Measurements from ENCODE around the gene ABCB11.
"Not testable (repeated sequence)": the region's sequence is repeated elsewhere in the genome, so short reads cannot be mapped to it uniquely, and the experiment has no call there.

Gene ABCB11

DNA sequence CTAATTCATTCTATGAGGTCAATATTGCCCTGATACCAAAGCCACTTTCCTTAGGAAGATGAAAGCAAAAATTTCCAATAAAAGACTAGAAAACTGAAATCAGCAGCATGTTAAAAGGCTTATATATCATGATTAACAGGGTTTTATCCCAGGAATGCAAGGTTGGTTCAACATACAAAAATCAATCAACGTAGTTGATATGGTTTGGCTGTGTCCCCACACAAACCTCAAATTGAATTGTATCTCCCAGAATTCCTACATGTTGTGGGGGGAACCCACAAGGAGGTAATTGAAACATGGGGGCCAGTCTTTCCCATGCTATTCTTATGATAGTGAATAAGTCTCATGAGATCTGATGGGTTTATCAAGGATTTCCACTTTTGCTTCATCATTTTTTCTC lies 11.7 kb upstream of the ABCB11 start:
- DNase-seq (ENCODE audit: low spot score): no peak

DNA sequence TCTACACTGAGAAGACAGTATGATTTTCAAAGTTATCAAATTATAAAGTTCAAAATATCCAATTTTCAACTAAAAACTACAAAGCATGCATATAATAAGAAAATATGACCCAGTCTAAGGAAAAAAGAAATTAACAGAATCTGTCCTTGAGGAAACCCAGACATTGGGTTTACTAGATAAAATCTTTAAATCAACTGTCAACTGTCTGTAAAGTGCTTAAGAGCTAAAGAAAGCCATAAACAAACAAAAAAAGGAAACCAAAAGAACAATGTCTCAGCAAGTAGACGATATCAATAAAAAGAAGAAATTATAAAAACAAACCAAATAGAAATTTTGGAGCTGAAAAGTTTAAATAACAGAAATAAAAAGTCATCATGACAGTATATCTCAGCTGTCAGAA lies 10.5 kb upstream of the ABCB11 start:
- no peak for DNase-seq (ENCODE audit: low spot score)

DNA sequence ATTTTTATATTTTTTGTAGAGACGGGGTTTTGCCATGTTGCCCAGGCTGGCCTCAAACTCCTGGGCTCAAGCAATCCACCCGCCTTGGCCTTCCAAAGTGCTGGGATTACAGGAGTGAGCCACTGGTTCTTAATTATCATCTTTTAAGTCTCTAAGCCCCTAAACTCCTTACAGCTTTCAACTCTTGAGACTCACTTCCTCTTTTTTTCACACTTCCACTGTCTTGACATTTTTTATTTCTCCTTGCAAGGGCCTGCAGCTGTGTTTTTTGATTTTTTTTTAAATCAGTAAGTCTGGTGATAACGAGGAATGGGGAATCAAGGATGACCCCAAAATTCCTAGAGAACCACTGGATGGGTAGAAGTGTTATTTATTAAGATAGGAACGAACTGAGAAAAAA lies 8.6 kb upstream of the ABCB11 start:
- no peak for DNase-seq (ENCODE audit: low spot score)

DNA sequence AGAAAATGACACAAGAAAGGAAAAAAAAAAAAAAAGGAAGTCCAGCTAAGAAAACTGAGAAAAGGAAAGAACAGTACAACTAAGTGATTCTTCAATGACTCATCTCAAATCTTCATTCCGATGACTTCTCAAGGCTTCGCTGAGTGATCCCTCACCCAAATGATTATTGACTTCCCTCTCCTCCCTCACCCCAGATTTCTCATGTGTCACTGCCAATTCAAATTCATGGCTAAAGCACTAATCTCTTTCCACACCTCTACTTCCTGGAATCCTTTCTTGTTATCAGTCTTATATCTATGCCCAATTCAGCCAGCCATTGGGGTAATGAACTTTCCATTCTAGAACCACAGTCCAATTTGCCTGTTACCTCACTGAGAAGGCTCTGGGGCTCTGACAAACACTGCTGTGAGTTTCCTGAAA lies 7.2 kb upstream of the ABCB11 start:
- DNase-seq (ENCODE audit: low spot score): no peak

DNA sequence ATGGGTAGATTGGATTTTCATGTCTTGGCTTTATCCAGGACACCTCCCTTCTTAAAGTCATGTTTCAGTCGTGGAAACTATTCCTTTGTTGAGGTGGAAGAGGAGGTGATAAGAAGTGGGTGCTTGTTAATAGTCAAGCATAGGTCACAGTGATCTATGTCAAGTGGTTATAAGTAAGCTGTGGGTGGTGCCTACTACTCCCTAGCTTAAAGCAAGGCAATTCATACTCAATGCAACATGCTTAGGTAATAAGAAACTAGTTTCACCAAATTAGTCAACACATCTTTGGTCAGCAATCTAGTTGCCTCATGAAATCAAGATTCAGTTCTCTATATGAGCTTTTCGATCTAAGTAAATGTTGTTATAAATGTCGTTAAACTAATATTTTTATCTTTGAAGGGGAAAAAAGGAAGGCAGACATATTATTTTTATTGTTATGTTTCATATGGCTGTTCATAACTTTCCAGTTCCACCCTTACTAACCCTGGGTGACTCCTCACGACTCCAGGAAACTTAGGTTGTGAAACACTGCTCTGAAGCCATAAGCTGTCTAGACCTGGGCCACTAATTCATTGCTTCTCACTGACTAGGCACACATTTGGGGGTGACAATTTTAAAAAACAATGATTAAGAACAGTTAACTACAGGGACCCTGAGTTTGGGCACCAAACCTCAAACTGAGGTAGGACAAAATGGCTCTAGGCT lies 5.8 kb upstream of the ABCB11 start:
- DNase-seq (ENCODE audit: low spot score): no peak

DNA sequence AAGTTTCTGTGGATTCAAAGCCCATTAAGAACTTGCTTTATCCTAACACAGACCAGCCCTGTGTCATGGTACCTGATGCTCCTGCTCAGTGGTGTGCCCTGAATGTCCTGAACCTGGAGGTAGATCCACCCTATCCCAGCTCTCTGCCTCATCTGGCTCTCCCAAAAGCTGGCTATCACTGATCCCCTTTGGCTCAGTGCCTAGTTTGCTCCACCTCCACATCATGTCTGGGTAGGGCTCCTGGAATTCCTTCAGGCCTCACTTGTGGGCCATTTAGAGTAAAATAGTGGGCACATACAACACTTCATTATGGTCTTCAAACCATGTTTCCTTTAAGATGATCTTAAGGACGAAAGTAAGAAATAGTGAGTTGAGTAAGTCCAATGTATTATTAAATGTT lies 4.8 kb upstream of the ABCB11 start:
- no peak for DNase-seq (ENCODE audit: low spot score)

DNA sequence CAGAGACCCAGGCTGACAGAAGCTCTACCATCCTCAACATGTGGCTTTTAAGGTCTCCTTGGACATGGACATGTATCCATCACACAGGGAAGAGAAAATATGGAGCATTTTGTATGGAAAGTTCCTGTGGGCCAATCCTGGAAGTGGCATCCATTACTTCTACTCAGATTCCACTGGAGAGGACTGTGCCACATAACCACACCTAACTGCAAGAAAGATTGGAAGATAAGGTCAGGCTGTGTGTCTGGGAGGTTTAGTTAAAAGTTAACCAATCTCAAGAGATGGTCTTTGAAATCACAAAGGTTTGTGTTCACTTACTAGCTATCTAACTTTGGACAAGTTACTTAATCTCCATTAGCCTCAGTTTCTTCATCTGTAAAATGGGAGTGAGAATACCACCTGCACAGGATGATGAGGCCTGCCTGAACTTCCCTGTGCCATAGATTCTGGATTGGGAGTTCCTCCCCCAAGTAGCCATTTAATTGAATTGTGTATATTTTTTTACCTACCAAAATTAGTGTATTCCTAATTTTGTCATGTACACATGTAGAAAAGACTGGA lies 3.9 kb upstream of the ABCB11 start:
- DNase-seq (ENCODE audit: low spot score): no peak

DNA sequence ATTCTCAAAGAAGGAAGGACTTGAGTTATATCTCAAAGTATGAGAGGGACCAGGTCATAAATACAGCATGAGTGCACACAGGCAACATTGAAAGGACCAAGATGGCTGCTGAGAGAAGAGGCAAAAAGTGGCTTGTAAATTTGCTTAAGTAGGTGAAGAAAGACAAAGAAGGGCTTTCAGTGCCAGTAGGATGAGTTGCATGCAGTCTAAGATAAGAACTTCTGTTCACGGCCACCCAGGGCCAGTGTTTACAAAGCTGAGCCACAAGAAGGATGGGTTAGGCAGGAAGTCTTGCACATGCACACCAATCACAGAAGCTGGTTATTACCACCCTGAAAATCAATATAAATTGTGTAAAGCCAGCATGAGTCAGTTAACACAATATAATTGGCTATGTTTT lies 3.1 kb upstream of the ABCB11 start:
- DNase-seq (ENCODE audit: low spot score): no peak

DNA sequence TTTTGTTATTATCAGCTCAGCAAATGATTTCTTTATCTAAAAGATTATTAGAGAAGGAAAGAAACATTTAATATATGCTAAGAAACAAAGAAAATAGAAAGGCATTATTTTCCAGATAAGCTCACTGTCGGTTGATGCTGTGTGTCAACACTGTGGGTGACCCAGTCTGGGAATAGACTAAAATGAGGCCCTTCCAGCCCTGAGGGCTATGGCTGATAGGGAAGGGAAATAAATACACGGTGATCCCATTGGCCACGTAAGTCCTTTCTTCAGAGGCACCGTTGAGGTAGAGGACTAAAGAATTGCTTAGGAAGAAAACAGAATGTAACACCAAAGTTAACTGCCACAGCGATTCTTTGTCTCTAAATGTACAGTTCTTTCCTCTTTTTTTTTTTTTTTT lies 1.8 kb downstream of the ABCB11 start:
- DNase-seq (ENCODE audit: low spot score): no peak

DNA sequence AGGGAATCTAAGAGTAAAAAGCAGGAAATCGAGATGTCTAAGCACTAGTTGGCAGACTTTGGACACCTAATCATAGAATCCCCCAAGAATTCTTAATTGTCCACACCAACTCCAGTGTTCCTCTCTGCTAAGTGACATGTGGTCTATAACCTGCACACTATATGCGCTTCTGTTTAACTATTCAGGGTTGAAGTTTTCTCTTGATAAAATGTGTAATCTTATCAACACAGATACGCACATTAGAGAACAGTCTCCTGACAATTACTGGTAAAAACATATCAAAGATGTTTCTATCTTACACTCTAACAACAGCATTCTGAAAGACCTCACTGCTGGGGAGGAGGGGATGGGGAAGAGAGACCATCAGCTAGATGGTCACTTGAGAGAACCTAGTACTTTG lies 3.9 kb downstream of the ABCB11 start:
- no peak for DNase-seq (ENCODE audit: low spot score)

DNA sequence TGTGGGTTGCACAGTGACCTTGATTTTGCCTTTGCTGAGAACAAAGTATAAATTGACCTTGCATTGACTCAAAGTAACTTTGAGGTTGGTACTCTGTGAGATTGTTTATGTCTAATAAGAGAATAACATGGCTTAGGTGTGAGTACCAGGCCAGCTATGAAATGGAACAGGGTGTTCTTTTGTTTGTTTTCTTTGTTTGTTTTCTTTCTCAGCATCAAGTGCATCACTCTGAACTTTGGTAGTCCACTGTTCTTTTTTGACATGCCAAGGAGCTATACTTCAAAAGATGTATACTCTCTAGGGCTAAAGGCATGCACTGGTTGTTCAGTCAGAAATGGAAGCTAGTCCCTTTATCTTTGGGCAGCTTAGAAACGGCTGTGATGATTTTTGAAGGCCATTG lies 5.1 kb downstream of the ABCB11 start:
- no peak for DNase-seq (ENCODE audit: low spot score)

DNA sequence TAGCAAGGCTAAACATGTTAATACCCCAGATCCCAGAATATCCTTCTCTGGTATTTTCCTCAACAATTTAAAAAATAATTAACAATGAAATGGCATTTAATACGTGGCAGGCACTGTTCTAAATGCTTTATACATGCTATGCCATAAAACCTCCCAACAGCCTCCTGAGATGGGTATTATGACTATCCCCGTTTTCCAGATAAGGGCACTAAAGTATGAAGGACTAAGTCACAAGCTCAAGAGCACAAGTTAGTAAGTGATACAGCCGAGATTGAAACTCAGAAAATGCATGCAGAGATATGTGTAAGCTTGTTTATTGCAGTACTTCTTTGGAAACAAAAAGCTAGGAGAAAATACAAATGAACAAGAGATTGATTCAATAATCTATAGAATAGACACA lies 8.0 kb downstream of the ABCB11 start:
- DNase-seq (ENCODE audit: low spot score): no peak

DNA sequence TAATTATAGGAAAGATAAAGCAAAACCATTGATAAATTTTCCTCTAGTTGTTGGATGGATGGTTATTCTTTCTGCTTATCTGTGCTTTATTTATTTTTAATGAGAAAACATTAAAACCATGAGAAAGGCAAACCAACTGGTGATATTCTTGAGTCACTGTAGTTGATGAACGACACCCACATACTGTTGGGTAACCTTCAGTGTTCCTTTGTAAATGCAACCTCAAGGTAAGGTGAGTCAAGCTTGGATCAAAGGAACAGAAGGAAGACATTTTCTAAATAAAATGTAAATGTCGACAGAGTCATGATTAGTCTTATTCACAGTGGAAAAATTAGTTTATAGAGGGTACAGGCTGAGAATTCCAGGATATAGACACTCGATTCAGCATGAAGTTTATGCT lies 12.7 kb downstream of the ABCB11 start:
- DNase-seq (ENCODE audit: low spot score): no peak

DNA sequence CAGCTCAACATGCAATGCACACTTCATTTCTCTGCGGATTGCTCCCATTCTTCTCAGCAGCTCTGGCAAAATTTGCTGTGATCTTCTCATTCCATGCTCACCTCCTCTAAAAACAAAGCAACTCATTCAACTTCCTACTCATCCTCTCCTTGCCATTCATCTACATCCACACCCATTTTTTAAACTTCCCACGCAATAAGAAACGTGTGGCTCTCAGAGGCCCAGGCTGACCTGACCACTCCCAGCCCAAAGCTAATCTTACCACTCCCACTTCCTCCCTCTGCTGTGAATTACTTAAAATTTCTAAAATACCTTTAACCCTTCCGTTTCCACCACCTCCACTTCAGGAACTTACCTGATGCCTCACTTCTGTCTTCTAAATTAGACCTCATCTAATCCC lies 15.2 kb downstream of the ABCB11 start:
- DNase-seq (ENCODE audit: low spot score): no peak

DNA sequence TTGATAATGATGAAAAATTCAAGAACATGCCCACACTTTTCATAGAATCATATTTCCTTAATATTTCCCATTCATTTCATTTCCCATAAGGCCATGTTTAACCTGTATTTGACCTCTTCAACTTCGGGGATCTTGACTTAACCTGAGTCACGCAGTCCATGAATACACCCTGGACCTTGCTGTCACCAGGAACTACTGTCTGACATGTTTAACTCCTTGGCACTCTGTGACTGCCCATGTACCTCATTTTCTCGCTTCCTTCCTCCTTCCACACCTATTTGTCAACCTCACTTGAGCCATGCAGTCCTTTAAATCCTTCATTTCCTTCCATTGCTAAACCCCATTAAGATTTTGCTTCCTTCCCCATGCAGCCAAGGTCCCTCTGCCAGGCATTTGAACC lies 16.3 kb downstream of the ABCB11 start:
- DNase-seq (ENCODE audit: low spot score): no peak

DNA sequence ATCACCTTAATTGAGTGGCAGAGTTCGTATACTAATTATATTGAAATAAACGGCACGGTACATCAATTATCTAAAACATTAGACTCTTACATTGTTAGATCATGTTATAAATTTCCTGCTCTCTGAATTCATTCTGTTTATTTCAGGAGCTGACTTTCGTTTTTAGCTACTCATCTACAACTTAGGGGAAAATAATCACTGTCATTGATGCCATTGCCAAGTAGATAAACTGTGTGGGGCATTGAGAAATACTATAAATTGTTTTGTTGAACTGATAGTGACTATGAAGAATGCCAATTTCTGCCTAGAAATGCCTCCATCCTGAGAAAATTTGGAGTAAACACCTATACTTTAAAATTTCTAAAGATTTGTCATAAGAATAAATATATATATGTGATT lies 17.5 kb downstream of the ABCB11 start:
- DNase-seq (ENCODE audit: low spot score): no peak

DNA sequence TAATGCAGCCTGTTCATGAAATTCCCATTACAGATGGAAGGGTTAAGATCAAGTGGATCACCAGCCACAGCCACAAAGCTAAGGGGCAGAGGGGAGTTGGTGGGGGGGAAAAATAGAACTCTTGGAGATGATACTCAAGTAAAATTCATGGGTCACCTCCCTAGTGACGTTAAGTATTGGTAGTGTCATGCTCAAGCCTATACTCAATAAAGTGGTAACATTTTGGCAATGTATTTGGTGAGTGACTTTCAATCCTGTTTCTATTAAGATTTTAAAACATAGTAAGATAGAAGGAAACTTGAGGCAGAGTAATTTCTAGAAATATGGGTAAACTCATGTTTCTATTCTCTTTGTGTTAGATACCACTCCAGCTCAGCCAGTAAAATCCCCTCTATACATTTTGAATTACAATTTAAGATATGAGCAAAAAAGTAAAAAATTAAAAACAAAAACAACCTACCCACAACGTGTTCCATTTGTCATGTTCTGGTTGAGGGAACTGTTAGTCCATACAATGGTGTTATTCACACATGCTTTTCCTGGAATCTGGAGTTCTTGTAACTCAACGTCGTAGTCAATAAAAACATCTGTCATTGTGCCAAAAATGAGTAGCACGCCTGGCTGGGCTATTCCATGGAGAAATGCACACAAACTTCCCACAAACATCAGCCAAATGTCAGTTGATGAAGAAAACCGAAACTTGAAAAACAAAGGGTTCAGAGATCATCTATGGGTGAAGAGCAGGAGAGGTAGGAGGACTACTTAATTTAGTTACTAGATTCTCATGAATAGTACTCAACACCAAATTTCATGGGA lies 18.1 kb downstream of the ABCB11 start:
- DNase-seq (ENCODE audit: low spot score): no peak

DNA sequence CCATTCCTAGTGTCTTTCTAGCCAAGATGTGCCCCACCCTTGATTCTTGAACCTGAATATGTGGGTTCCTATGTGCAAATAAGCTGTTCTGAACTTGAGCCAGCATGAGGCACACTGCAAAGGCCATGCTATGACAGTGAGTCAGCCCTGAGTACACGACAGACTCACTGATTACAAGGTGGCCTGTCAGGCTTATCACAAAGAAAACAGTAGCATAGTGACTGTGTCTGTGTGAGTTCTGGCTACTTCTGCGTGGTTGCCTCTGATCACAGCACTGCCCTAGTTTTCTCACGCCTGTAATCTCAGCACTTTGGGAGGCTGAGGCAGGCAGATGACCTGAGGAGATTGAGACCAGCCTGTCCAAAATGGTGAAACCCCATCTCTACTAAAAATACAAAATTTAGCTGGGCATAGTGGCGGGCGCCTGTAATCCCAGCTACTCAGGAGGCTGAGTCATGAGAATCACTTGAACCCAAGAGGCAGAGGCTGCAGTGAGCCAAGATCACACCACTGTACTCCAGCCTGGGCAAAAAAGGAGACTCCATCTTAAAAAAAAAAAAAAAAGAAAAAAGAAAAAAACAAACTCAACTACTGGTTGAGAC lies 18.8 kb downstream of the ABCB11 start:
- DNase-seq (ENCODE audit: low spot score): not testable (repeated sequence)

DNA sequence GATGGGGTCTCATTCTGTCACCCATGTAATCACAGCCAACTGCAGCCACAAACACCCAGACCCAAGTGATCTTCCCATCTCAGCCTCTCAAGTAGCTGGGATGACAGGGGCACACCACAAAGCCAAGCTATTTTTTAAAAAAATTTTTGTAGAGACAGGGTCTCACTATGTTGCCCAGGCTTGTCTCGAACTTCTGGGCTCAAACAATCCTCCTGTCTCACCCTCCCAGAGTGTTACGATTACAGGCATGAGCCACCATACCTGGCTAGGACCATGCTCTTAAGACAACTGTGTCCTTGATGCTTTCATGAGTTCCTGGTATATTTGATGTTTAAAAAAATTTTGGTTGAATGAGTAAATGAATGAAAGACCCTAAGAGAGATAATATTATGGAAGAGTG lies 19.4 kb downstream of the ABCB11 start:
- no peak for DNase-seq (ENCODE audit: low spot score)

DNA sequence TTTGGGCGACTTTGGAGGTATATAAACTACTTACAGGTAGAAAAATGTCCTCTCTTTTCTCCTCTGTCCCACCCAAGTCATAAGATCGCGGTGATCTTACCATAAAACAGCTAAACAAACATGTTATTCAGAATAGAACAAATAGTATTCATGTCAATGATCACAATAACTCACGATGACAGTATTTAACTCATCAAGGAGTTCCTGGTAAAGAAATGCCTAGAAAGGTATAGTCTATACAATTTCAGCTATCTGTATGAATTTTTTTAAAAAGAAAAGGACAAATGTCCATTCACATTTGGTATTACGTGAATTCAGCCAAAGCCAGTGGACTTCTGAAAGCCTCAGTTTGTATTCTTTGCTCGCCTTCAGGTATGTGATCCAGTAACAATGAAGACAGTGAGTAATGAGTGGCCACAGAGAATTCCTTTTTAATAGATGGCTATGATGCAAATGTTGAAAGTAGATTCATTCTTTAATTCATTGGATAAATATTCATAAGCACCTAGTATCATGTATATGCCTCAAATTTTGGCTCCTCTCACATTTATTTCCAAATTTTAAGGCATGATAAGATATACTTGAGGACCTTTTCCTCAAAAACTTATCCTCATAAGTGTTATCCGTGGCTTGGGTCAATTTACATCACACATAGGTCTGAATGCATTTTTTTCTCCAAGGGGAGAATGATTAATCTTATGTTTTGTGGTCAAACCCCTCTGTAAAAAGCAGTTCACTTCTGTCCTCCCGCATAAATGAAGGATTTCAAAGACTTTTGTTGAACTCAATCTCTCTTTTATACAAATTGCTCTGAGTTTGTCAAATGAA lies 20.3 kb downstream of the ABCB11 start:
- no peak for DNase-seq (ENCODE audit: low spot score)

DNA sequence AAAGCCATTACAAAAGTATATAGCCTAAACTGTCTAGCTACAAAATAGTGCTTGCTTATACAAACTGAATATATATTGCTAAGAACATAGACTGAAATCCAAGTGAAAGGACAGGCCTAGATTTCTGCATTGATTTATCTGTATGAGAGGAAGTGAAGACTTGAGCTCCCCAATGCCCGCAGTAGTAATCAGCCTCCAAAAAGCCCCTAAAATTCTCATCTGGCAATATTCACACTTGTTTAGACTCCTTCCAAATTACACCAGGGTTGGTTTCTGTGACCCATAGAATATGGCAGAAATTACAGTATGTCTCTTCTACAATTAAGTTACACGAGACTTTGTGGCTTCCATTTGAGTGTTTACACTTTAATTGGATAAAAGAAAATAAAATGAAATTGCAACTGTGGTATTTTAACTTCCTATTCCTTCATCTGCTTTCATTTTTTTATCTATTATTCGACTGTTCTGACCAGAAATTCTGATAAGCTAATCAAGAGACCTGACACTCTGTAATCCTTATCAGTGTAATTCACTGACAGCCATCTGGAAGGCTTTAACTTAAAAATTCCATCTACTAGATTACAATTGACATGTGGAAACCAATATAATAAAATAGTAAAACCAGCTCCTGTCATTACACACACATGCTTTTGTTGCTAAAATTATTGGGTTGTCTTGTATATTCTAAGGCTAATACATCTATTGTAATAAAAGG lies 21.1 kb downstream of the ABCB11 start:
- no peak for DNase-seq (ENCODE audit: low spot score)

DNA sequence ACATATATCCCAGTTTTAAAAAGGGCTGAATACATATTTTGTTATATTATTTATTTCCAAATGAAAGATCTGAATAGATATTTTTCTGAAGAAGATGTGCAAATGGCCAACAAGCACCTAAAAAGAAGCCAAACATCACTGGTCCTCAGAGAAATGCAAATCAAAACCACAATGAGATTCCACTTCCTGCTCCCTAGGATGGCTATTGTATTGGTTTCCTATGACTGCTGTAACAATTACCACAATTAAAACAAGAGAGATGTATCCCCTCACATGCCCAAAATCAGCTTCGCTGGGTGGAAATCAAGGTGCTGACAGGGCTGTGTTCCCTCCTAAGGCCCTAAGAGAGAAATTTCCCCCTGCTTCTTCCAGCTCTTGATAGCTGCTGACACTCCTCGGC lies 23.2 kb downstream of the ABCB11 start:
- no peak for DNase-seq (ENCODE audit: low spot score)
